SK-N-SH (cell line): ENCODE measurements around the gene SRPRA.

Experiments used
- CHD2 ChIP-seq: fragments of 150-350 bp; IDR thresholded peaks from 2 replicates; pipeline ENCODE4 v1.6.1; 2018; ENCODE audit warnings: low read length; ENCODE audit not compliant: partially characterized antibody
- CTCF ChIP-seq: fragments of 200-600 bp; sonication (generic); IDR thresholded peaks from 2 replicates; pipeline ENCODE4 v1.6.1; 2017; ENCODE audit warnings: antibody characterized with exemption, mild to moderate bottlenecking, moderate library complexity
- EZH2phosphoT487 ChIP-seq: fragments of 200-600 bp; sonication (generic); IDR thresholded peaks from 2 replicates; pipeline ENCODE4 v1.6.1; 2017; ENCODE audit warnings: low read depth, mixed run types, mild to moderate bottlenecking, antibody characterized with exemption, moderate library complexity, borderline replicate concordance
- JUND ChIP-seq: IDR thresholded peaks from 2 replicates; pipeline ENCODE4 v1.4.0; 2012
- RAD21 ChIP-seq: IDR thresholded peaks from 2 replicates; pipeline ENCODE4 v1.6.1; 2012; ENCODE audit warnings: mild to moderate bottlenecking, low read length
- RFX5 ChIP-seq: IDR thresholded peaks from 2 replicates; pipeline ENCODE4 v1.6.1; 2012; ENCODE audit warnings: mild to moderate bottlenecking, improper control_type of control experiment, low read length
- RXRA ChIP-seq: IDR thresholded peaks from 2 replicates; pipeline ENCODE4 v1.4.0; 2012; ENCODE audit warnings: low read depth, mild to moderate bottlenecking, borderline replicate concordance
- TAF1 ChIP-seq: IDR thresholded peaks from 2 replicates; pipeline ENCODE4 v1.6.1; 2012; ENCODE audit warnings: low read depth, mild to moderate bottlenecking, low read length, moderate library complexity, borderline replicate concordance
- USF2 ChIP-seq: fragments of 150-350 bp; IDR thresholded peaks from 2 replicates; pipeline ENCODE4 v1.6.1; 2017; ENCODE audit warnings: antibody characterized with exemption, low read length, low read depth, borderline replicate concordance

GRCh38 chr11:126282361-126282735 lies 13.7 kb upstream of the SRPRA start:
- TF ChIP-seq JUND (no peak), CHD2 (no peak), TAF1 (no peak), CTCF (no peak), USF2 (no peak), RFX5 (no peak), EZH2phosphoT487 (no peak), RAD21 (no peak), RXRA (no peak)
